Measurements from ENCODE around the gene HAT1.

HAT1 gene

DNA sequence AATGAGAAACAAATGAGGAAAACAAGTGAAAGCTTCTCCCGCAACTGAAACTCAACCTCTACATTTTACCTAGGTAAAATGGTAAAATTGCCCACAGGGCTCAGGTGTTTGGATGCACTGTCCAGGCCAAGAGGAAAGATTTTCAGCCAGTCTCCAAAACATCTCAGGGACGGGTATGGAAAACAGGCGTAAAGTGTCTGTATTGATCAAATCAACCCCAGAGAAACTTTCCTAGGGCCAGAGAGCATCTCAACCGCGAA, 361 bp upstream of the HAT1 start:
- no peak for DNase-seq

DNA sequence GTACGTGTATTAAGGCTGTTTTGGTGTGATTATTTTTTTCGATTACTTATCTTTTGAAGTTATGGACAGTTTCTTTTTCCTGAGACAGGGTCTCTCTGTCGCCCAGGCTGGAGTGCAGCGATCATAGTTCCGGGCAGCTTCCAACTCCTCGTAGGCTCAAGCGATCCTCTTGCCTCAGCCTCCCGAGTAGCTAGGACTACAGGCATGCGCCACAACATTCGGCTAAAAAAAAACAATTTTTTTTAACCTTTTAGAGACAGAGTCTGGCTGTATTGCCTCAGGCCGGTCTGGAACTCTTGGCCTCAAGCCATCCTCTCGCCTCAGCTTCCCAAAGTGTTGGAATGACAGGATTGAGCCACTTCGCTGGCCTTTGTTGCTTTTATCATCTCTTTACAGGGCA, 945 bp downstream of the HAT1 start:
- no peak for DNase-seq

DNA sequence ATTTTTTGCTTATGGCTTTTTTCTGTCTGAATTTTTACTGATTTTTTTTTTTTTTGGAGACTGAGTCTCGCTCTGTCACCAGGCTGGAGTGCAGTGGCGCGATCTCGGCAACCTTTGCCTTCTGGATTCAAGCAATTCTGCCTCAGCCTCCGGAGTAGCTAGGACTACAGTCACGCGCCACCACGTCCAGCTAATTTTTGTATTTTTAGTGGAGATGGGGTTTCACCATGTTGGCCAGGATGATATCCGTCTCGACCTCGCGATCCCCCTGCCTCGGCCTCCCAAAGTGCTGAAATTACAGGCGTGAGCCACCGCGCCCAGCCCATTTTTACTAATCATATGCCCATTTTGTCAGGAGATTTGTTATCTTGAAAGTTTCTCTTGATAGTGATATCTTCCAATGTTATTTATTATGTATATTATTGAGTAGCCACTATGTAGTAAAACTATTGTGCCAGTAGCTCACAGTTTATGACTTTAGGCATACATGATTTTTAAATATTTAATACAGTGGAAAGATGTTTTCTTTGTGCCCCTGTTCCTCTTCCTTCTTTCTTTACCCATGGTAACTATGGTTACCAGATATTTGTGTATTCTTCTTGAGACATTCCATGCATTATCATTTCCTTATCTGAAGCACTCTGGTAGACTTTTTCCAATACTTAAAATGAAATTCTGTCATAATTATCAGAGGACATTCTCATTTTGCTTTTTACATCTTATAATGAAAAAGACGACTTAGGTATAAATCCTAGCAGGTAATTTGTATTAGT, 2.1 kb downstream of the HAT1 start:
- no peak for DNase-seq

DNA sequence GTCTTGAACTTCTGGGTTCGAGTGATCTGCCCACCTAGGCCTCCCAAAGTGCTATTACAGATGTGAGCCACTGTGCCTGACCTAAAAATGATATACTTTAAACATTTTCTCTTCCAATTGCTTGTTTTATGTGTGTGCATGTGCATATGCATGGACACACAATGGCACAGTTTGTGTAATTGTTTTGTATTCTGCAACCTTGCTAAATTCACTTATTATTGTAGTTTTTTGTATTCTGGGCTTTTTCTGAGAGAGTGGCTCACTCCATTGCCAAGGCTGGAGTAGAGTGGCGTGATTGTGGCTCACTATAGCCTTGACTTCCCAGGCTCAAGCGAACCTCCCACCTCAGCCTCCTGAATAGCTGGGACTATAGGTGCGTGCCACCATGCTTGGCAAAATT, 8.1 kb downstream of the HAT1 start:
- DNase-seq = no peak

DNA sequence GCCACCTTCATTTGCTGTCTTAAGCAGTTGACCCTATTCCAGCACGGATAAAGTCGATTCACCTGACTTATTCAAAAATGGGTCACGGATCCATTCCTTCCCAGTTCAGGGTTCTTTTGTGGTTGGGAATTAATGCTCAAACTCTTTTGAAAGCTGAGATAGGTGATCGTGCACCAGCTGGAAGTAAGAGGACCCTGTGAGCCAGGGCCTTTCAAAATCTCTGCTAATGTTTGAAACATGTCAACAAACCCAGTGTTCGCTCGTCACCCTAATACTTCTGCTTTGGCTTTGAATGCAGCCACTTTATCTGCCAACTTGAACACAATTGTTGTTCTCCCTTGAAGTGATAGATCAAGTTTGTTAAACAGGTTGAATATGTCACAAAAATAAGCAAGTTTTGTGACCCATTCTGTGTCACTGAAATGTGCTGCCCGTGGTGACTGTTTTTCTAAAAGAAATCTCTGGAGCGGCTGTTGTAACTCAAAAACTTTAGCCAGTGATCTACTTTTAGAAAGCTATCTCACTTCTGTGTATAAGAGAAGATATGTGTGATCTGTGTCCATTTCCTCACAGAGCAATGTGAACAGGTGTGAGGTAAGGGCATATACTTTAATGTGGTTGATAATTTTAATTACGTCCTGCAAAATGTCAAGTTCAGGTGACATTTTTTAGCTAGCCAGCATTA, 16.9 kb downstream of the HAT1 start:
- no peak for DNase-seq

DNA sequence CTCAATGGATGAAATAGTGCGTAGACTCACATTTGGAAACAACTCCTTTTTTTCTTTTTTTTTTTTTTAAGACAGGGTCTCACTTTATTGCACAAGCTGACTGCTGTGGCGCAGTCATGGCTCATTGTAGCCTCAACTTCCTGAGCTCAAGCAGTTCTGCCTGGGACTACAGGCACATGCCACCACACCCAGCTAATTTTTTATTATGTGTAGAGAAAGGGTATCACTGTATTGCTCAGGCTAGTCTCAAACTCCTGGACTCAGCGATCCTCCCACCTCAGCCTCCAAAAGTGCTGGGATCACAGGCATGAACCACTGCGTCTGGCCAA, 17.4 kb downstream of the HAT1 start:
- no peak for DNase-seq

DNA sequence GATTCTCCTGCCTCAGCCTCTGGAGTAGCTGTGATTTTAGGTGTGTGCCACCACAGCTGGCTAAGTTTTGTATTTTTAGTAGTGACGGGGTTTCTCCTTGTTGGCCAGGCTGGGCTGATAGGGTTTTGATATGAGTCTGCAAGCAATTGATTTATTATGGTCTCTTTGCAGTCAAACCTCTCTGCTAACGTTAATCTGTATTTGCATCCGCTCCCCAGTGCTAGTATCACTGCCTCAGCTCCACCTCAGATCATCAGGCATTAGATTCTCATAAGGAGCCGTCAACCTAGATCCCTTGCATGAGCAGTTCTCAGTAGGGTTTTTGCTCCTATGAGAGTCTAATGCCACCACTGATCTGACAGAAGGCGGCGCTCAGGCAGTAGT, 19.0 kb downstream of the HAT1 start:
- no peak for DNase-seq

DNA sequence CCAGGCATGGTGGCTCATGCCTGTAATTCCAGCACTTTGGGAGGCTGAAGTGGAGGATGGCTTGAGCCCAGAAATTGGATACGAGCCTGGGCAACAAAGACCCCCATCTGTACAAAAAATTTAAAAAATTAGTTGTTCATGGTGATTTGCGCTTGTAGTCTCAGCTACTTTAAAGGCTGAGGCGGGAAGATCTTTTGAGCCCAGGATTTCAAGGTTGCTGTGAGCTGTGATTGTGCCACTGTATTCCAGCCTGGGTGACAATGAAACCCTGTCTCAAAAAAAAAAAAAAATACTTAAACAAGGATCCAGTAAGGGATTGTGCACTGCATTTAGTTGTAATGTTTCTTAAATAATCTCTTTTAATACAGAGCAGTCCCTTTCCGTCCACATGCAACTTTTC, 21.6 kb downstream of the HAT1 start:
- no peak for DNase-seq

DNA sequence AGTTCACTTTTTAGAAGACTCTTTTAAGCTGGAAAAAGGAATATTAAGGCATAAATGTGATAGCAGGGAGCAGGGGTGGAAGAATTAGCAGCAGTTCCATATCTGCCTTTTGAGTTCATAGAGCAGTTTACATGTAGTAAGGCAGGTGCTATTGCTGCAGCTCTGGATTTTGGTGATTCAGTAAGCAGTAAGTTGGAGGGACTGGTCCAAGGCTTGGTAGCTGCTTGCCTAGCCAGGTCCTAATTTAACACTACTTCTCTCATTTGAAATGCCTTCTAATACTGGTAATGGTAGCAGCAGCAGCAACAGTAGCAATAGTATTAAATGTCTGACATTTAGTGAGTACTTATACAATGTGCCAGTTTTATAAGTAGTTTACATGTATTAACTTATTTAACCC, 30.0 kb downstream of the HAT1 start:
- no peak for DNase-seq

DNA sequence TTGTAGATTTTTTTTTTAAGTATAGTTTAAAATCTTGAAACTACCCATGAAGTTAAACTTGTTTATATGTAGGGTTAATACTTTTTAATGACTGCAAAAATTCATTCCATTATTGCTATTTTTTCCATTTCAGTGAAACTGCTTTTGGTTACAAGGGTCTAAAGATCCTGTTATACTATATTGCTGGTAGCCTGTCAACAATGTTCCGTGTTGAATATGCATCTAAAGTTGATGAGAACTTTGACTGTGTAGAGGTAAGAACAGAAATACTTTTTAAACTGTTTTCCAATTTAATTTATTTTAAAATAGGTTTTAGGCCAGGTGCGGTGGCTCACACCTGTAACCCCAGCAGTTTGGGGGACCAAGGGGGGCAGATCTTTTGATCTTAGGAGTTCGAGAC, 30.5 kb downstream of the HAT1 start:
- no peak for DNase-seq

DNA sequence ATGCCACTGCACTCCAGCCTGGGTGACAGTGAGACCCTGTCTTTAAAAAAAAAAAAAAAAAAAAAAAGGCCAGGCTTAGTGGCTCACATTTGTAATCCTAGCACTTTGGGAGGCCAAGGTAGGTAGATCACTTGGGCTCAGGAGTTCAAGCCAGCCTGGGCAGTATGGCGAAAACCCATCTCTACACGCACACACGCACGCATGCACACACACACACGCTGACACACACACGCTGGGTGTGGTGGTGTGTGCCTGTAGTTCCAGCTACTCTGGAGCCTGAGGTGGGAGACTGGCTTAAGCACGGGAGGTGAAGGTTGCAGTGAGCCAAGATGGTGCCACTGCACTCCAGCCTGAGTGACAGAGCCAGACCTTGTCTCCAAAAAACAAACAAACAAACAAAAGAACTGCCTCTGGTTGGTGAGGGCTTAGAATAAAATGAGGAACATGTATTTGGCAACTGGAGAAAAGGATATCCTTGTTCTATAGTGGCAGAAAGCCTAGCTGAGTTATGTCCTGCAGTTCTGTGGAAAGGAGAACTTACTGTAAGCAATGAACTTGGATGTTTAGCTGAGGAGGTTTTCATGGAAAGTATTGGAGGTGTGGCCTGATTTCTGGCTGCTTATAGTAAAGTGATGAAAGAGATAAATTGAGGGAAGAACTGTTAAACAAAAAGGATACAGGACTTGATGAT, 34.0 kb downstream of the HAT1 start:
- DNase-seq = no peak

DNA sequence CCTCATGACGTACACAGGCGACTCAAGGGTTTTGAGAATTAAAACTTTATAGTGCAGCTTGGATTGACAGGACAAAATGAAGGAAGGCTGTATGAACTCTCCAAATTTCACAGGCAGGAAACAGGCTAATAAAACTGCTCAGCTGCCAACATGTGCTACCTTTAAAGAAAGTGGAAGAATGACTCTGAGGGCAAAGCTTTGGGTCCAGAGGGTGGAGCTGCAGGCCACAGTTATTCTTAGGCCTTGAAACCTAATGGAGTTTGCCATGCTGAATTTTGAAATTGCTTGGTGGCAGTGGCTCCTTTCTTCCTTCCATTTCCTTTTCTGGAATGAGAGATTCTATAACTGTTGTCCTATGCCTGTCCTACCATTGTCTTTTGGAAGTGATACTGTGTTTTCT, 34.8 kb downstream of the HAT1 start:
- DNase-seq = peak; percentile 8

DNA sequence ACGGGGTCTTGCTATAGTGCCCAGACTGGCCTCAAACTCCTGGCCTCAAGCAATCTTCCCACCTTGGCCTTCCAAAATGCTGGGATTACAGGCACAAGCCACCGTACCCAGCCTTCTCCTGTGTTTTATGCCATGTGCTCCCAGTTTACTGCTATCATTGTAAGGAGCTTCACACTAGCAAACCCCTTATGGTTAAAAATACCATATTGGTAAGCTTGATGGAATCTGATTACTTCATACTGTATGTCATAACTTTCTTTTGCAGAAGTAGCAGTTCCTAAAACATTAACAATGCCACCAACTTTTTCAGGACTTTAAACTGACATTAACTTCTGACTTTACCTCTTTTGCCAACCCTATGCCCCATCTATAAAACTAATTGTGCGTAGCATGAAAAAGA, 36.2 kb downstream of the HAT1 start:
- DNase-seq = no peak

DNA sequence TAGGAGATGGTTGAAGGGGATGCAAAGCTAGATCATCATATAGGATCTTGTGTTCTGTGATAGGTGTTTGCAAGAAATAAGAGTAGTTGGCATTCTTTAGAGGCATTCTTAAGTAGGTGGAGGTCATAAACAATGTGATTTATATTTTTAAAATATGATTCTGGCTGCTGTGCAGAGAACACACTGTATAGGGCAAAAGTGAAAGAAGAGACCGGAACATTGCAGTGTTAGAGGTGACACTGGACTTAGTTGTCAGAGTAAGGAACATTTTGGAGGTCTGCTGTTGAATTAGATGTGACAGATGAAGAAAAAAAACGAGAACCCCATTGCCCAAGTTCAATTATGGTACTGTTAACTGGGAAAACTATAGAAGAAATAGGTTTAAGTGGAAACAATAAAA, 37.7 kb downstream of the HAT1 start:
- DNase-seq = no peak

DNA sequence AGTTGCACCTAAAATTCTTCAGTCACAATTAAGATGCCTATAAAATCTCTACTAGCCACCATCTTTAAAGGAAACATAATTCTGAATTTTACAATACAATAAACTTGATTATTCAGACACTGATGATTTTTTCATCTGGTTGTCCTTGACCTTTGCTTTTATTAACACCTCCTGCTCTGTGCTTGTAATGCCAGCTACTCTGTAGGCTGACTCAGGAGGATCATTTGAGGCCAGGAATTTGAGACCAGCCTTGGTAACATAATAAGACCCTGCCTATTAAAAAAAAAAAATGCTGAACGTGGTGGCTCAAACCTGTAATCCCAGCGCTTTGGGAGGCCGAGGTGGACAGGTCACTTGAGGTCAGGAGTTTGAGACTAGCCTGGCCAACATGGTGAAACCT, 38.3 kb downstream of the HAT1 start:
- DNase-seq = no peak

DNA sequence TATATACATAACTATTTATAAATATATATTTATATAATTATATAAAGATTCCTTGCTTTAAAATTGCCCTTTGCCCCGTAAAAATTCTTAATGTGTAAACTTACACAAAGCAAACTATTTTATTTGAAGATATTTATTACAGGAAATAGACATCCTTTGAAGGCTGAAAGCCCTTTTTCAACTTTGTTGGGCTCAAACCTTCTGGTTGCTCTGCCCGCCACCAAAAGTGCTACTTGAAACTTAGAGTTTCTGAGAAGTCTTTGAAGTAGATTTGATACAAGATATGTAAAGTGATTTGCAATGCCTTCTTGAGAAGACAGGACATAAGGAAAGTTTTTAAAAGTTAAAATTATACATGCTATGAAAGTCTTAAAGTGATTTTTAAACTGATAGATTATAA, 40.9 kb downstream of the HAT1 start:
- DNase-seq = no peak

DNA sequence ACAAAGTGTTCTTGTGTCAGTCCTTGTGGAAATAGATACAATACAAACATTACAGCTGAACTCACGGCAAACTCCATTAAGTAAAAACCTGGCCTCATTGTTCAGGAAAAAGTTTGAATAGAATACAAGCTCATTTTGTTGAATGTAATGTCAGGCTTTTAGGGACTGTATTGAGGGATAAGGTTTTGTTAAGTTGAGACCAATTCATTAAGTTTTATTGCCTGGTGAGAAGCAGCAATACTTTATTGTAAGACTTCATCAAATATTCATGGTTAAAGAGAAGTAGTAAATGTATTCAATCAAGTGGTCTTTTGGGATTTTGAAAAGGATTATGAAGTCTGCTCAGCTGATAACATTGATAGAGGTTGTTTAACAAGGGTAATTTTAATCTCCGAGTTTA, 42.0 kb downstream of the HAT1 start:
- DNase-seq = peak; percentile 25

DNA sequence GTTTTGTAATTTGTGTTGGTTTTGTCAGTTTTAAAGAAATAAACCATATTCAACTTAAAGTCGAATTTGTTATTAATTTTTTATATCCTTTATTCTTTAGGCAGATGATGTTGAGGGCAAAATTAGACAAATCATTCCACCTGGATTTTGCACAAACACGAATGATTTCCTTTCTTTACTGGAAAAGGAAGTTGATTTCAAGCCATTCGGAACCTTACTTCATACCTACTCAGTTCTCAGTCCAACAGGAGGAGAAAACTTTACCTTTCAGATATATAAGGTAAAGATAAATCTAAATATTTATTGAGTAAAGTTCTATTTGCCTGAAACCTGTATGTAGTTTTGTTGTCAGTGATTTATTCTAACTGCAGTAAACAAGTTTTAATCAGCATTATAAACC, 43.0 kb downstream of the HAT1 start:
- no peak for DNase-seq

DNA sequence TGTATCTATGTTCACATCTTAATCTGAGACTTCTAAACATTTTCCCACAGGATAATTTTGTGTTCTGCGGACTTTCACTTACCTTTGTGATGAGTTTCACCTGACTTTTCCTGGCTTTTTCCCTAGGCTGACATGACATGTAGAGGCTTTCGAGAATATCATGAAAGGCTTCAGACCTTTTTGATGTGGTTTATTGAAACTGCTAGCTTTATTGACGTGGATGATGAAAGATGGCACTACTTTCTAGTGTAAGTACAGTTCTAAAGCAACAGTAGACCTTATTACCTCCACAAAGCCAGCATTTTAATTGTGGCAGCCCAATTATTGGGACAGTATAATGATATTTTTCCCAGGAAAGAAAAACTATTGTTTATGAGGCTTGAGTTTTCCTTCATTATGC, 43.4 kb downstream of the HAT1 start:
- no peak for DNase-seq

DNA sequence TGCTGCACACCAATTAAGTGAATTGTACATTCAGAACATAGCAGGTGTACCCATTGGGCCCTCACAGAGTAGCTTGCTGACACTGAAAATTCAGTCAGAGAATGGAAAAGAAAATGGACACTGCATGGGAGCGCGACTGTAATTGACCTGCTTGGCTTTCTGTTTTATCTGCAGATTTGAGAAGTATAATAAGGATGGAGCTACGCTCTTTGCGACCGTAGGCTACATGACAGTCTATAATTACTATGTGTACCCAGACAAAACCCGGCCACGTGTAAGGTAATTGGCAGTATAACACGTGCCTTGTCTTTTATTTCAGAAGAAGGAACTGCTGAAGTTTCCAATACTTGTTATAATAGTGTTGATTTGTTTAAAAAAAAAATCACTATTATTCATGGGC, 44.0 kb downstream of the HAT1 start:
- DNase-seq = peak; percentile 93

DNA sequence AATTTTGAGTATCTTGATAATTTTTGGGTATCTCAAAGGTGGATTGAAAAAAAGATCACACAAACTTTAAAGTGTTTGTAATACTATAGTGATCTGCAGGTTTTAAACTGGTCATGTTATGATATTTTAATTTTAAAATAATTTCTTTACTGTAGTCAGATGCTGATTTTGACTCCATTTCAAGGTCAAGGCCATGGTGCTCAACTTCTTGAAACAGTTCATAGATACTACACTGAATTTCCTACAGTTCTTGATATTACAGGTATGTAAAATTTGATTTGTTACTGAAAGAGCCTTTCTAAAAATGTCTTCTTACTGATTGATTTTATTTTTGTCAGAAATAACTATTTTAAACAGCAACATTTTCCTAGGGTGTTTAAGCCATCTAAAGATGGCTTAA, 44.4 kb downstream of the HAT1 start:
- DNase-seq = no peak

DNA sequence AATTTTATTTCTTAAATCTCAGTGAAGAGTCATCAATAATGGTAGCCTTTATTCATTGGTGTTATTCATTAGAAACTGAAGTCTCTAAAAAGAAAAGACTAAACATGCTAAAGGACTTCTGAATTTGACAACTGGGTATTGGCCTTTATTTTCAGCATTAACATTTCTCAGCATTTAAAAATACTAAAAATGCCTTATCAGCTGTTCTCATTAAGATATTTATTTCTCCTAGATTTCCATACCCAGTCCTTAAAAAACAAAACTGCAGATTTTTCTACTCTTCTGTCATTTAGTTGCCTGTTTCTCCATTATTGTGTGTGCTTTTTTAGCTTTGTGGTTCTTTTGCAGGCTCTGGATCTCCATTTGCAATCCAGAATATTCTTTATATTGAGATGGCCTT, 46.2 kb downstream of the HAT1 start:
- no peak for DNase-seq

DNA sequence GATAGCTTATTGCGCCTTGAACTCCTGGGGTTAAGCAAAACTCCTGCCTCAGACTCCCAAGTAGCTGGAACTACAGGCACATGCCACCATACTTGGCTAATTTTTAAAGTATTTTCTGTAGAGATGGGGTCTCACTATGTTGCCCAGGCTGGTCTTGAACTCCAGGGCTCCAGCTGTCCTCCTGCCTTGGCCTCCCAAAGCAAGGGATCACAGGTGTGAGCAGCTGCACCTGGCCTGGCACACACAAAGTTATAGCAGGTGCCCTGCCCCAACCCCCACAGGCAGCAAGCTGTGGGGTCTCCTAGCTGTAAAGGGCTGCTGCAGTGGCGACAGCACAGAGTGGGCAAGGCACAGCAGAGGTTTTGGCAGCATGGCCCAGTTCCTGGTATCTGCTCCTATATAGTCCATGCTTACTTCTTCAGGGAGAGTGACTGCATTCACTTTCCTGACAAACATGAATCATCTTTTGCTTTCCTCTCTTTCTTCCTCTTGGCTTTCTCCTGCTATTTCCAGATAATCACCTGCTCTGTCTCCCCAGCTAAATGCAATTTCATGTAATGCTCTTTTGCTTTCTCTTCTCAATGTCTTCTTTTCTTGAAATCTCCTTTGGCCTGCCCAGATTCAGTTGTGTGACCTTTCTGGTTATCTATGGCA, 50.2 kb downstream of the HAT1 start:
- no peak for DNase-seq

DNA sequence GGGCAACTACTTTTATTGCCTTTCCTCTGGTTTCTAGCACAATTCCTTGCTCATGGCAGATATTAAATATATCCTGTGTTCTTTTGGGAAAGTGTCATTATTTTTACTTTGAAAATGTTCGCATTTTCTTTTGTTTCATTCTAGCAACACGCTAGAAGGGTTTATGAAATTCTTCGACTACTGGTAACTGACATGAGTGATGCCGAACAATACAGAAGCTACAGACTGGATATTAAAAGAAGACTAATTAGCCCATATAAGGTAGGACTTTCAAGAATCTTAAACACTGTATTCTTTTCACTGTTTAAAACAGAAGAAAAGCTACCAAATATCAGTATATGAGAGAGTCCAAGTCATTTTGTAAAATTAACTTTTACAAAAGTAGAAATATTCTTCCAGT, 56.8 kb downstream of the HAT1 start:
- DNase-seq = no peak

All from NCI-H1105 treated with DMSO at 0.1 percent for 48 hours (cell line).